Chondrocyte (in vitro differentiated cells): ENCODE data around the gene ZNF385B. TPM values are rescaled to one million over a fixed set of nuclear protein-coding genes. Genes with fewer than 3 reads are reported as not detected.

ENCODE experiments used
- DNase-seq: peaks from one replicate; pipeline ENCODE4 v3.0.0; 2021; ENCODE audit warnings: mixed read lengths, low spot score
- H3K27ac Mint-ChIP-seq: one replicate; pipeline ENCODE4 v1.8.0; 2021; ENCODE audit warnings: mild to moderate bottlenecking, moderate library complexity, mixed read lengths; ENCODE audit not compliant: unreplicated experiment
- H3K27me3 Mint-ChIP-seq: 2 replicates; pipeline ENCODE4 v1.8.0; 2021; ENCODE audit warnings: low read depth, mixed read lengths
- H3K36me3 Mint-ChIP-seq: 2 replicates; pipeline ENCODE4 v1.8.0; 2021; ENCODE audit warnings: low read depth, mixed read lengths
- H3K4me1 Mint-ChIP-seq: 2 replicates; pipeline ENCODE4 v1.8.0; 2021; ENCODE audit warnings: low read depth, mild to moderate bottlenecking, mixed read lengths
- H3K4me3 Mint-ChIP-seq: one replicate; pipeline ENCODE4 v1.8.0; 2021; ENCODE audit warnings: mild to moderate bottlenecking, moderate library complexity, mixed read lengths; ENCODE audit not compliant: unreplicated experiment
- H3K9me3 Mint-ChIP-seq: 2 replicates; pipeline ENCODE4 v1.8.0; 2021; ENCODE audit warnings: low read depth, mixed read lengths
- total RNA-seq: library from RNA; stranded (reverse); gene quantifications from 3 replicates; pipeline ENCODE4 v1.2.1, GENCODE V29; 2021
- TF ChIP-seq, protein P1 (sequence below): fragments of 200-600 bp; sonication (generic); IDR thresholded peaks from 2 replicates; pipeline ENCODE4 v1.5.0; 2021; ENCODE audit warnings: antibody characterized with exemption, mild to moderate bottlenecking, moderate library complexity

The ZNF385B gene
- total RNA-seq, 1 donor from 2014 or later: 0.25 TPM

DNA sequence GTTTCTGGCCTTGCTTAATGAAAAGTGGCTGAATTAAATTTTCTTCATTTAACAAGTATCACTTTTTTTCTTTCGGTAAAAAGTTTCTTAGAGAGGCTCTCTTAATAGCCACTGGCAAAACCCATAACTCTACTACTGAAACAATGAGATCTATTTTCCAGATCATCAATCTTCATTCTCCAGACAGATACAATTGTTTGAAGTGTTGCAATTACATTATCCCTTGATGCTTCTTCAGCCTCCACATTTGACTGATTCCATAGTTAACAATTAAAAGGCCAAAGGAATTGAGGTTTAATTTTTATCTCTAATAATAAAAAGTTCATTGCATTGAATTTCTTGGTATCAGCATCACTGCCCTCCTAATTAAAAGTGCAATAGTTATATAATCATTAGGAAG lies 176.3 kb downstream of the ZNF385B start:
- Mint-ChIP-seq H3K36me3 (no peaks in the 10 kb centered on the region), H3K9me3 (no peaks in the 10 kb centered on the region), H3K4me3 (no peak overlapping the region), H3K27ac (no peak overlapping the region), H3K27me3 (peaks cover 7% of the 10 kb centered on the region), H3K4me1 (no peaks in the 10 kb centered on the region)
- no peak for DNase-seq
- TF ChIP-seq, protein P1, sequence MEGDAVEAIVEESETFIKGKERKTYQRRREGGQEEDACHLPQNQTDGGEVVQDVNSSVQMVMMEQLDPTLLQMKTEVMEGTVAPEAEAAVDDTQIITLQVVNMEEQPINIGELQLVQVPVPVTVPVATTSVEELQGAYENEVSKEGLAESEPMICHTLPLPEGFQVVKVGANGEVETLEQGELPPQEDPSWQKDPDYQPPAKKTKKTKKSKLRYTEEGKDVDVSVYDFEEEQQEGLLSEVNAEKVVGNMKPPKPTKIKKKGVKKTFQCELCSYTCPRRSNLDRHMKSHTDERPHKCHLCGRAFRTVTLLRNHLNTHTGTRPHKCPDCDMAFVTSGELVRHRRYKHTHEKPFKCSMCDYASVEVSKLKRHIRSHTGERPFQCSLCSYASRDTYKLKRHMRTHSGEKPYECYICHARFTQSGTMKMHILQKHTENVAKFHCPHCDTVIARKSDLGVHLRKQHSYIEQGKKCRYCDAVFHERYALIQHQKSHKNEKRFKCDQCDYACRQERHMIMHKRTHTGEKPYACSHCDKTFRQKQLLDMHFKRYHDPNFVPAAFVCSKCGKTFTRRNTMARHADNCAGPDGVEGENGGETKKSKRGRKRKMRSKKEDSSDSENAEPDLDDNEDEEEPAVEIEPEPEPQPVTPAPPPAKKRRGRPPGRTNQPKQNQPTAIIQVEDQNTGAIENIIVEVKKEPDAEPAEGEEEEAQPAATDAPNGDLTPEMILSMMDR: no peak

DNA sequence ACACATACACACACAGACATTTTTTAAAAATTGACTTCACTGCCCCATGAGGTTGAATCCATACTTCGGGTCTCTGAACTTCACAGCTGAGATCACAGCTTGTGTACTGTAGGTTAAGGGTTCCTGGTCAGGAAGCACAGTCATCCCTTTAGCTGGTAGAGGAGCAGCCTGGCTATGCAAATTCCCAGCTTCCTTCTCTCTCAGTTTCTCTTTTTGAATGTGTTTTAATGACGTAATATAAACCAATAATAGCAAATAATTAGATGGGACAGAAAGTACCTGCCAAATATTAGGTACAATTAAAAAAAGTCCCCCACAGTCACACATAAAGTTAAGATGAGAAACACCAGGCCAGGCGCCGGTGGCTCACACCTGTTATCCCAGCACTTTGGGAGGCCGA lies 178.7 kb downstream of the ZNF385B start:
- Mint-ChIP-seq H3K36me3 (no peaks in the 10 kb centered on the region), H3K27ac (no peak overlapping the region), H3K9me3 (no peaks in the 10 kb centered on the region), H3K4me3 (no peak overlapping the region), H3K27me3 (no peaks in the 10 kb centered on the region), H3K4me1 (peaks cover 5% of the 10 kb centered on the region)
- no peak for DNase-seq
- TF ChIP-seq, protein P1: no peak

DNA sequence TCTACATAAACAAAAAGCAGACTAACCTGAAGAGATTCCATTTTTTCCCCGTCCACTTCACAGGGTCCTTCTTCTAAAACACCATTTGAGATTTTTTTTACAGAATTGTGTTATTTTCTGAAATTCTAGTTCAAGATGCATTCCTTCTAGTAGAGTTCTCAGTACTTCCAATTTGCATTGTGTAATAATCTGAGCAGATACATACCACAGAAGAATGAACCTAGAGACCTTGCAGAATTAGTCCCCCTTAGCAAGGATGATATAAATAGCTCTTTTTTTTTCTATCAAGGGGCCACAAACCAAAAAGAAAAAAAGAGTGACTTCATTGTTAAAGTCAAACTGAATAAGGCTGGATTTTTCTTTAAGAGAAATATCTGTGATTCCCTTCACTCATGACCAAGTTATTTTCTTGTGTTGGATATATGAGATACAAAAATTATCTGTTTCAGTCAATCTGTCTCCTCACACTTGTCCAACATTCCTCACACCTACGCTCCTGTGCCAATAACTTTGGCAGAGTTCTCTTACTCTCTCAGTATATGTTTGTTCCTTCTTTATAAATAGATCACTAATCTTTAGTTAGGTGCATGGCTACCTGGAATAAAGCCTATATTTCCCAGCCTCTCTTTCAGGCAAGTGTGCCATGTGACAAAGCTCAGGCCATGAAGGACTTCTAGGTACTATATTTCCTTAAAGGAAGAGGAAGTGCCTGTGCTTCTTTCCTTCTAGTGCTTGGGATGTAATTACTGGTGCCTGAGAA lies 183.5 kb downstream of the ZNF385B start:
- Mint-ChIP-seq H3K4me1 (peaks cover 24% of the 10 kb centered on the region), H3K27me3 (peaks cover 2% of the 10 kb centered on the region), H3K27ac (no peak overlapping the region), H3K4me3 (no peak overlapping the region), H3K9me3 (no peaks in the 10 kb centered on the region), H3K36me3 (peaks cover 1% of the 10 kb centered on the region)
- DNase-seq: no peak
- TF ChIP-seq, protein P1: no peak

DNA sequence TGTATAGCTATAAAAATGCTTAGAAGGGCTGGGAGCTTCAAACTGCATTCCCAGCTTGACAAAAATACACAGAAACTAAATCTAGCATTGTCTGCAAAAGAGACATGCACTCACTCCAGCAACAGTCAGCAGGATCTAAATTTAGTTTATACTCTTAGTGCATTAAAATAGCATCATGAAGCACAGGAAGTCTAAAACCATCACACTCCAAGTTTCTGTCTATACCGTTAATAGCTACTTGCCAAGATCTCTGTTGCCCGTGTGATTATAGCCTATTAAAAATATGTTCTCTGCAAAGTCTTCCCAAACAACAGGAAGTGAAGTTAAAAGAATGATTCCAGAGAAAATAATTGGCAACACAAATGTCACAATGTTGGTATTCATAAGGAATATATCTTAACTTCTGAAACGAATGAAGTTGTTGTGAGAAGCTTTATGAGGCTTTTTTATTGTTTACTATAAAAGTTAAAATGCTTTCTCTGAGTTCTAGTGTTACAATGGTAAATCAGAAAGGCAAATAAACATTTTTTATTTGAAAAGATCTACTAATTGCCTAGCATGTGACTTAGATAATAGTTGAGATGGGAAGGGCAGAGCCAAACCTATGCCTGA lies 184.2 kb downstream of the ZNF385B start:
- DNase-seq: no peak
- no peak overlapping the region for H3K27ac Mint-ChIP-seq
- no peaks in the 10 kb centered on the region for H3K9me3 Mint-ChIP-seq
- H3K4me1 Mint-ChIP-seq: peaks cover 24% of the 10 kb centered on the region
- H3K27me3 Mint-ChIP-seq: peaks cover 2% of the 10 kb centered on the region
- H3K36me3 Mint-ChIP-seq: peaks cover 1% of the 10 kb centered on the region
- TF ChIP-seq, protein P1: no peak
- no peak overlapping the region for H3K4me3 Mint-ChIP-seq

DNA sequence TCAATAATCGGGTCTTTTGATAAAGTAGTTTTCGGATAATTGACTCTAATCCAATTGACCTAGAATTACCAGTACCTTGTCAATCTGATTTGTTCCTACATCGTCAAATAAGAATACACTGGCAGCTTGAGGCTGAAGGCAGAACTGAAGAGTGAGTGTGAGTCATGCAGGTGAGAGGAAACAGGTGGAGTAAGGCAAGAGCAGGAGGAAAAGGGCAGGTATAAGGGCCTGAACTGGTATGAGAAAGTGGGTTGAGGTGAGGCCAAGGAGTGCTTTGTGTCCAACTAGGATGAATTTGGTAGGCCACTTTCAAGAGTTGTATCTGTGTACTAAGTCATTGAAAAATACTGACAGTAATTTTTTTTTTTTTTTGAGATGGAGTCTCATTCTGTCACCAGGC lies 186.0 kb downstream of the ZNF385B start:
- Mint-ChIP-seq H3K27me3 (peaks cover 2% of the 10 kb centered on the region), H3K27ac (no peak overlapping the region), H3K9me3 (no peaks in the 10 kb centered on the region), H3K4me3 (no peak overlapping the region), H3K4me1 (peaks cover 24% of the 10 kb centered on the region), H3K36me3 (peaks cover 1% of the 10 kb centered on the region)
- no peak for DNase-seq
- TF ChIP-seq, protein P1: no peak
